ENCODE data around the gene LZTS3.
"Not testable (repeated sequence)": the region's sequence is repeated elsewhere in the genome, so short reads cannot be mapped to it uniquely, and the experiment has no call there.

LZTS3 gene

GRCh38 chr20:3157817-3158216, 15.5 kb downstream of the LZTS3 start:
- TF ChIP-seq CTCF (IDR thresholded peaks at IDR 0.05; ENCODE audit: control extremely low read depth, extremely low read depth, low read depth, missing control alignments) = no peak
- ChIA-PET POLR2A (no interaction called here), CTCF (interaction anchor here (1.3 to 1.6 kb wide), 2 partner anchors 10 kb away, joined by 4 to 5 read pairs; no protein-coding TSS in a partner anchor)
- no peak for DNase-seq (ENCODE audit: extremely low spot score)

GRCh38 chr20:3156811-3157619, 16.3 kb downstream of the LZTS3 start:
- CTCF ChIA-PET = interaction anchor here (1.3 to 1.6 kb wide), 2 partner anchors 9 to 10 kb away, joined by 4 to 5 read pairs; no protein-coding TSS in a partner anchor
- POLR2A ChIA-PET = interaction anchor here (0.6 kb wide), 1 partner anchor 15 kb away, joined by 8 read pairs; no protein-coding TSS in a partner anchor
- peak; percentile 69 for DNase-seq (ENCODE audit: extremely low spot score)

GRCh38 chr20:3152057-3152644, 21.2 kb downstream of the LZTS3 start:
- CTCF ChIA-PET = interaction anchor here (0.8 to 2.9 kb wide), 2 partner anchors 10 to 20 kb away, joined by 3 to 8 read pairs; no protein-coding TSS in a partner anchor
- POLR2A ChIA-PET = interaction anchor here (0.6 kb wide), 2 partner anchors 71 to 560 kb away, joined by 3 read pairs; partner anchors contain the start of gene SIGLEC1
- DNase-seq (ENCODE audit: extremely low spot score) = not testable (repeated sequence)

More at GRCh38 chr20:3156811-3157619, 16.3 kb downstream of the LZTS3 start:
- no peak for TF ChIP-seq CTCF (IDR thresholded peaks at IDR 0.05; ENCODE audit: control extremely low read depth, extremely low read depth, low read depth, missing control alignments)

GRCh38 chr20:3150908-3151307, 22.4 kb downstream of the LZTS3 start:
- POLR2A ChIA-PET = no interaction called here

GRCh38 chr20:3146732-3147341, 26.5 kb downstream of the LZTS3 start:
- POLR2A ChIA-PET = no interaction called here

More at GRCh38 chr20:3150908-3151307, 22.4 kb downstream of the LZTS3 start:
- DNase-seq (ENCODE audit: extremely low spot score) = no peak
- no peak for TF ChIP-seq CTCF (IDR thresholded peaks at IDR 0.05; ENCODE audit: control extremely low read depth, extremely low read depth, low read depth, missing control alignments)
- CTCF ChIA-PET = interaction anchor here (2.9 kb wide), 1 partner anchor 11 kb away, joined by 8 read pairs; no protein-coding TSS in a partner anchor

GRCh38 chr20:3141757-3142156, 31.6 kb downstream of the LZTS3 start:
- ChIA-PET POLR2A (interaction anchor here (0.7 kb wide), 1 partner anchor 15 kb away, joined by 8 read pairs; no protein-coding TSS in a partner anchor), CTCF (no interaction called here)
- DNase-seq (ENCODE audit: extremely low spot score) = no peak
- TF ChIP-seq CTCF (IDR thresholded peaks at IDR 0.05; ENCODE audit: control extremely low read depth, extremely low read depth, low read depth, missing control alignments) = no peak

More at GRCh38 chr20:3146732-3147341, 26.5 kb downstream of the LZTS3 start:
- DNase-seq (ENCODE audit: extremely low spot score) = no peak
- no peak for TF ChIP-seq CTCF (IDR thresholded peaks at IDR 0.05; ENCODE audit: control extremely low read depth, extremely low read depth, low read depth, missing control alignments)
- CTCF ChIA-PET = interaction anchor here (1.0 to 1.1 kb wide), 2 partner anchors 9 to 30 kb away, joined by 3 to 4 read pairs; no protein-coding TSS in a partner anchor

All from GM10248 (cell line).